Measurements from ENCODE around the gene PHC1. TPM values are rescaled to one million over a fixed set of nuclear protein-coding genes. Genes with fewer than 3 reads are reported as not detected.

Gene PHC1
- total and polyA plus RNA-seq, 7 donors, result 11.3 to 27.1 (median 17.7) TPM

GRCh38 chr12:8951744-8952143 is 37.4 kb downstream of the PHC1 start:
- Histone ChIP-seq H3K27me3 (ENCODE audit: insufficient read depth in 3 of 3, low read length in 2 of 3) (no peaks in the 10 kb centered on the region), H3K9me3 (no peaks in the 10 kb centered on the region), H3K36me3 (ENCODE audit: insufficient read depth in 1 of 2, low read depth in 1 of 2) (peaks cover 0 to 20% of the 10 kb centered on the region in 2 donors), H3K4me1 (peaks cover 24% of the 10 kb centered on the region), H3K4me3 (no peak overlapping the region), H3K27ac (no peak overlapping the region)
- 71 to 79% (median 72%) methylated on average over 1 of the region's 1 CpG for WGBS, 3 donors
- no peak for TF ChIP-seq CTCF (IDR thresholded peaks at IDR 0.05)
- intact Hi-C loops (cut with DNase I), result loop anchor here (2.0 to 5.0 kb wide), 2 partner anchors 86 to 87 kb away; no protein-coding TSS in a partner anchor
- DNase-seq (no peak), ATAC-seq (no peak)

DNA sequence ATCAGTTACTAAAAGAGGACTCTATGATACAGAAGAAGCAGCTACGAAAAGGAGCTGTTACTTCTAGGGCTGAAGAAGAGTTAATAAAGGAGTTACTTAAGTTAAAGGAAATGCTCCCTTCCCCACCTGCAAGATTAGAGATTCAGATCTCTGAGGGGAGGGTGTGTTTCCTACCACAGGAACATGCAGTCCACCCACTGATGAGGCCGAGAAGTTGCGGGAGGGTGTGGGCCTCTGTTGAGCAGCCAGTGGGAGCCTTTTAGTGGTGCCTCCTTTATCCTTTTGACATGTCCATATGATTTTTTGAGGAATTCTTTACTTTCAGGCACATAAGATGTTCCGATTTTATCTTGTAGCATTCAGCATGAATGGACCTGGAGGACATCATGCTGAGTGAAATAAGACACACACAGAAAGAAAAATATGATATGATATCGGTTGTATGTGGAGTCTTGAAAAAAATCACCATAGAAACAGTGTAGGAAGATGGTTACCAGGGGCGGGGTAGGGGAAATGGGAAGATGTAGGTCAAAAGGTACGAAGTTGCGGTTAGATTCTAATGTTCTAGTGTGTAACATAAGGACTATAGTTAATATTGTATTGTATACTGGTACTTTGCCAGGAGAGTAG is 39.6 kb downstream of the PHC1 start:
- DNase-seq, result no peak
- Histone ChIP-seq H3K36me3 (ENCODE audit: insufficient read depth in 1 of 2, low read depth in 1 of 2) (peaks cover 0 to 17% of the 10 kb centered on the region in 2 donors), H3K4me1 (peaks cover 9% of the 10 kb centered on the region), H3K27me3 (ENCODE audit: insufficient read depth in 3 of 3, low read length in 2 of 3) (no peaks in the 10 kb centered on the region), H3K27ac (no peak overlapping the region), H3K9me3 (no peaks in the 10 kb centered on the region), H3K4me3 (no peak overlapping the region)
- no peak for ATAC-seq
- 90 to 92% (median 92%) methylated on average over 8 of the region's 8 CpGs for WGBS, 3 donors
- intact Hi-C loops (cut with DNase I), result loop anchor here in 1 of 2 donors (5.0 kb wide), 1 partner anchor 83 kb away; no protein-coding TSS in a partner anchor
- no peak for TF ChIP-seq CTCF (IDR thresholded peaks at IDR 0.05)

- 92 to 97% (median 93%) methylated on average over 15 of the region's 15 CpGs for WGBS, 3 donors
- Histone ChIP-seq H3K4me1 (peaks cover 5% of the 10 kb centered on the region), H3K36me3 (ENCODE audit: insufficient read depth in 1 of 2, low read depth in 1 of 2) (peaks cover 0 to 27% of the 10 kb centered on the region in 2 donors), H3K27me3 (ENCODE audit: insufficient read depth in 3 of 3, low read length in 2 of 3) (no peaks in the 10 kb centered on the region), H3K9me3 (no peaks in the 10 kb centered on the region), H3K4me3 (no peak overlapping the region), H3K27ac (no peak overlapping the region)
- intact Hi-C loops (cut with DNase I), result no loop called here
- no peak for TF ChIP-seq CTCF (IDR thresholded peaks at IDR 0.05)
- DNase-seq (no peak), ATAC-seq (no peak)
Measured at GRCh38 chr12:8956073-8956472, 41.8 kb downstream of the PHC1 start.

GRCh38 chr12:8956772-8957171 is 42.5 kb downstream of the PHC1 start:
- no peak for DNase-seq
- ATAC-seq, result no peak

More at GRCh38 chr12:8956772-8957171, 42.5 kb downstream of the PHC1 start:
- H3K27ac ChIP-seq, result no peak overlapping the region
- no peak for TF ChIP-seq CTCF (IDR thresholded peaks at IDR 0.05)
- H3K4me3 ChIP-seq, result no peak overlapping the region
- intact Hi-C loops (cut with DNase I), result no loop called here
- H3K27me3 ChIP-seq (ENCODE audit: insufficient read depth in 3 of 3, low read length in 2 of 3), result no peaks in the 10 kb centered on the region
- H3K9me3 ChIP-seq, result no peaks in the 10 kb centered on the region
- WGBS, 3 donors, result 70 to 80% (median 72%) methylated on average over 7 of the region's 7 CpGs
- H3K4me1 ChIP-seq, result no peaks in the 10 kb centered on the region
- peaks cover 0 to 29% of the 10 kb centered on the region in 2 donors for H3K36me3 ChIP-seq (ENCODE audit: insufficient read depth in 1 of 2, low read depth in 1 of 2)

Measured in psoas muscle (tissue), 8 donors.